Ovary (tissue), 9 donors: ENCODE data around the gene TMEM38B. TPM values are rescaled to one million over a fixed set of nuclear protein-coding genes. Genes with fewer than 3 reads are reported as not detected.

Experiments used
- DNase-seq, 5 donors: peaks; one replicate each; pipeline ENCODE4 v3.0.0-alpha.2; 2019 to 2020
- H3K27ac ChIP-seq, 2 donors: fragments of 200-600 bp; one replicate each; pipeline versions ENCODE4 v1.5.1 to v1.8.0; 2019 to 2022
- H3K27me3 ChIP-seq: fragments of 200-600 bp; one replicate; pipeline ENCODE4 v1.8.0; 2022
- H3K36me3 ChIP-seq: fragments of 200-600 bp; sonication (generic); one replicate; pipeline ENCODE4 v1.5.1; 2019
- H3K4me1 ChIP-seq: one replicate; pipeline ENCODE4 v1.8.1; 2013; ENCODE audit warnings: mild to moderate bottlenecking, moderate library complexity; ENCODE audit not compliant: insufficient read depth
- H3K4me3 ChIP-seq: fragments of 200-600 bp; sonication (generic); one replicate; pipeline ENCODE4 v1.5.1; 2017
- H3K9me3 ChIP-seq, 2 donors: fragments of 200-600 bp in 1 of 2; sonication (generic) in 1 of 2; one replicate each; pipeline versions ENCODE4 v1.5.1 to v1.8.1; 2013 to 2019; ENCODE audit warnings: mild to moderate bottlenecking in 1 of 2, moderate library complexity in 1 of 2
- EP300 ChIP-seq: sonication (generic); formaldehyde crosslinking; IDR thresholded peaks from one replicate; pipeline ENCODE4 v1.6.1; 2017; ENCODE audit warnings: antibody characterized with exemption
- POLR2A ChIP-seq: fragments of 450-650 bp; IDR thresholded peaks from one replicate; pipeline ENCODE4 v1.6.1; 2017; ENCODE audit warnings: antibody characterized with exemption, mild to moderate bottlenecking, moderate library complexity
- WGBS, 3 donors: extraction: QIAGEN DNeasy Blood & Tissue Kit in 1 of 3; methylation state at CpG; one replicate each; pipeline versions ENCODE4 v1.1.5 to v1.1.7; 2013 to 2017; 5-methylcytosine and 5-hydroxymethylcytosine counted together
- intact Hi-C, 4 donors: fragments of 100-400 bp; cut with DNase I; formaldehyde crosslinking; loops; one replicate each; pipeline versions ENCODE4 v1.11.0 to v1.15.1; 2022 to 2023
- polyA plus RNA-seq, 2 donors: library from polyadenylated mRNA; stranded (reverse); fragments of 200-250 nt in 1 of 2; fragments of 350-450 nt in 1 of 2; fragmentation: Illumina TruSeq in 1 of 2; extraction: RNeasy Lipid Tissue Mini Kit (QIAGEN cat#74804) in 1 of 2; gene quantifications; one replicate each; pipeline ENCODE4 v1.2.3, GENCODE V29; 2013 to 2014
- total RNA-seq, 7 donors: library from RNA; depleted of rRNA in 2 of 7; stranded (reverse); fragments of >200 nt in 2 of 7; fragmentation: NEBNext Ultra II Directional in 3 of 7; extraction: Animal tissue kit (Norgen Biotek cat#: 25700) in 3 of 7; gene quantifications; one replicate each; pipeline versions ENCODE4 v1.1.0 to v1.2.4, GENCODE V29; 2016 to 2023
- TF ChIP-seq, protein P1 (sequence below), 3 donors: fragments of 450-650 bp in 2 of 3; fragments of 200-600 bp in 1 of 3; IDR thresholded peaks; one replicate each; pipeline versions ENCODE4 v1.5.1 to v1.8.0; 2016 to 2022; ENCODE audit warnings: antibody characterized with exemption in 3 of 3, mild to moderate bottlenecking in 1 of 3
- donor health status: DM: no; HTN: no; CAD: no; lungs with moderate emphysema.
- donor health status: DM: no; HTN: no; CAD: no.
- donor health status: Bipolar disorder and iron deficiency.
- donor health status: DM: yes; HTN: yes; CAD: no.
- donor health status: DM: no; HTN: no; CAD: no.
- donor health status: DM: yes; HTN: yes; CAD: no.

Gene TMEM38B
- total and polyA plus RNA-seq, 9 donors: 10.1 to 28.5 (median 14.4) TPM

DNA sequence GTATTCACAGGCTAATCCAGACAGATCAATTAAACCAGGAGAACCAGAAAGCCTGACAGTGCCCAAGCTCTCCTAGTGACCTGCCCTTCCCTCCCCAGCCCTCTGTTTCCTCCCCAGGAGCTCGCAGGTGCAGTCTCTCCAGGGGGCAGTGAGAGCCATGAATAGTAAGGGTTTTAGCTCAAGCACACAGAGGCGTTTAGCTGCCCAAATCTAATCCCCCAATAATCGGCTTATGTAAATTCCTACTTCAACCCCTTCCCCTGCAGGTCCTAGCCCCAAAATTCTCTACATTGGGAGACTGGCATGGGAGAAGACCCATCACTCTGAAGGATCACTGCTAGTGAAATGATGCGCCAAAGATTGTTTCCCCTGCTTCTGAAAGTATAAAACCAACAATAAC, 42.5 kb upstream of the TMEM38B start:
- H3K4me1 ChIP-seq: peaks cover 4% of the 10 kb centered on the region
- H3K9me3 ChIP-seq: no peaks in the 10 kb centered on the region
- no peak for DNase-seq
- H3K4me3 ChIP-seq: no peak overlapping the region
- H3K27ac ChIP-seq: no peak overlapping the region
- H3K27me3 ChIP-seq: no peaks in the 10 kb centered on the region
- WGBS, 3 donors: 77 to 82% (median 78%) methylated on average over 4 of the region's 4 CpGs
- no peaks in the 10 kb centered on the region for H3K36me3 ChIP-seq
- TF ChIP-seq, protein P1, sequence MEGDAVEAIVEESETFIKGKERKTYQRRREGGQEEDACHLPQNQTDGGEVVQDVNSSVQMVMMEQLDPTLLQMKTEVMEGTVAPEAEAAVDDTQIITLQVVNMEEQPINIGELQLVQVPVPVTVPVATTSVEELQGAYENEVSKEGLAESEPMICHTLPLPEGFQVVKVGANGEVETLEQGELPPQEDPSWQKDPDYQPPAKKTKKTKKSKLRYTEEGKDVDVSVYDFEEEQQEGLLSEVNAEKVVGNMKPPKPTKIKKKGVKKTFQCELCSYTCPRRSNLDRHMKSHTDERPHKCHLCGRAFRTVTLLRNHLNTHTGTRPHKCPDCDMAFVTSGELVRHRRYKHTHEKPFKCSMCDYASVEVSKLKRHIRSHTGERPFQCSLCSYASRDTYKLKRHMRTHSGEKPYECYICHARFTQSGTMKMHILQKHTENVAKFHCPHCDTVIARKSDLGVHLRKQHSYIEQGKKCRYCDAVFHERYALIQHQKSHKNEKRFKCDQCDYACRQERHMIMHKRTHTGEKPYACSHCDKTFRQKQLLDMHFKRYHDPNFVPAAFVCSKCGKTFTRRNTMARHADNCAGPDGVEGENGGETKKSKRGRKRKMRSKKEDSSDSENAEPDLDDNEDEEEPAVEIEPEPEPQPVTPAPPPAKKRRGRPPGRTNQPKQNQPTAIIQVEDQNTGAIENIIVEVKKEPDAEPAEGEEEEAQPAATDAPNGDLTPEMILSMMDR (IDR thresholded peaks at IDR 0.05): no peak
- no peak for TF ChIP-seq EP300
- TF ChIP-seq POLR2A: no peak
- intact Hi-C loops: no loop called here

DNA sequence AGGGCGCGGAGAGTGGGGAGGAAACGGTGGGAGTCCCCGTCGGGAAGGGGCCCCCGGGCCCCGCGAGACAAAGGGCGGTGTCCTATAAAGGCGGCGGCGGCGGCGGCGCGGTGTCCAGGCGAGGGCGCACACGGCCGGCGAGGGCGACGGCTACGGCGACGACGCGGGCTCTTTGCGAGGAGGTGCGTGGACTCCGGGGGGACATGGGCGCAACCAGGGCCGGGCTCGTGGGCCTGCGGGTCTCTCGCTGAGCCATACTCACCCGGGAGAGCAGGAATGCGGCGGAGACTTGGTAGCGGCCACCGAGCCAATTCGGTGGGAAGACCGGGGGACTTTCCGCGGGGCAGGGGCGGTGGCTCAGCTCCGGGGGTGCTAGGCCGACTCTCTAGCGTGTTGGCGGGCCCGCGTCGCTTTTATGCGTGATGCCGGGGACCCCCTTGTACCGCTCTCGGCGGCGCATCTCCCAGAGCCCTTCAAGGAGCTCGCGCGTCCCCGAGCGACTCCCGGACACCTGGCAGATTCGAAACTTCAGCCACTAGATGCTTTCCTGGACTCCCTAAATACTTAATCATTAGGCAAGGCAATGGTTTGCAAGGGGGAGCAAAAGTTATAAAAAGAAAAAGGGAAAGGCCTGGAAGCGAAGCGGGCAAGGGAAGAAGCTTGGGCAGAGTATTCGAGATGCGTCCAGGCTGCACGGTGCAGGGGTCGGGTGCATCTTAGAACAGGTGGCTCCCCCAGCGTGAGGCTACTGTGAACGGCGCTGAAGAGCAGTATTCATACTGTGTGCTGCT, 38.0 kb upstream of the TMEM38B start:
- peak in 4 of 5 donors; percentile 18 to 44 (median 28) for DNase-seq
- whole genome bisulfite sequencing, 3 donors: 1 to 2% (median 2%) methylated on average over 64 to 75 of the region's 75 CpGs
- intact Hi-C loops: no loop called here
- TF ChIP-seq EP300 (no peak), POLR2A (no peak)
- TF ChIP-seq, protein P1 (IDR thresholded peaks at IDR 0.05): no peak
- Histone ChIP-seq H3K9me3 (no peaks in the 10 kb centered on the region), H3K4me1 (no peaks in the 10 kb centered on the region), H3K27me3 (no peaks in the 10 kb centered on the region), H3K36me3 (no peaks in the 10 kb centered on the region), H3K27ac (no peak overlapping the region), H3K4me3 (peak overlapping the region; percentile 24)

DNA sequence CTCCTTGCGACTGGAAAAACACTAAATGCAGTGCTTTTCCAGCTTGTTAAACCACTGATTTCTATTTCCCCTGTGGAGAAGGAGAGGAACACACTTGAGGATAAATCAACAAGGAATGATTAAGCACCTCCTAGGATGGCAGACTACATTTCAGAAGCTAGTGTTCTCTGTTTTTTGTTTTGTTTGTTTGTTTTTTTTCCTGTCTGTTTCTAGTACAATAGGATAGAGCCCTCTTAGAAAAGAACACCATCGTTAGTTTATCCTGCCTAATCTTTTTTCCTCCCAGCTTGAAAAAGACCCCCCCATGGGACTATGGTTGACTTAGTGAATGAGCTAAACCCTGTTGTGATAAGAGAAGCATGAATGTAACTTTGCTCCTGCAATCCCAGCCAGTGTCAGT, 36.0 kb upstream of the TMEM38B start:
- no peak overlapping the region for H3K27ac ChIP-seq
- no peaks in the 10 kb centered on the region for H3K4me1 ChIP-seq
- H3K27me3 ChIP-seq: no peaks in the 10 kb centered on the region
- TF ChIP-seq, protein P1 (IDR thresholded peaks at IDR 0.05): no peak
- no peak for TF ChIP-seq EP300
- no peak for TF ChIP-seq POLR2A
- H3K4me3 ChIP-seq: no peak overlapping the region
- no peak for DNase-seq
- H3K36me3 ChIP-seq: no peaks in the 10 kb centered on the region
- no peaks in the 10 kb centered on the region for H3K9me3 ChIP-seq
- 79 to 80% (median 79%) methylated on average over 2 of the region's 2 CpGs for WGBS, 3 donors
- intact Hi-C loops: no loop called here

DNA sequence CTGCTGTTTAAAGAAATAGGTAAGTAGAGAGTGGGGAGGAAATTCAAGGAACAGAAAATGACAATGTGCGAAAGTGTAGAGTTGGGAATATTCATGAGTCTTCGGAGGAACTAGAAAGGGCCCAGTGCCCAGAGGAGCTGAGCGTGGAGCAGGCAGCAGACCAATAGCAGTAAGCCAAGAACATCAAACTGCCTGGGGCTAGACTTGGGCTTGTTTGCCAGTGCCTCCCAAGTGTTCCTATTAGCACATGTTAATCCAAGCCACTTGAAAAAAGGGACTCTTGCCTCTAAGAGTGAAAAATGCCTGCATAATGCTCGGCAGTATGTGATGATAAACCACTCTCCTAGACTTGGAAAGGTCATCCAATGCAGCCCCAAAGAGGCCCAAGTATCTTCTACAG, 33.3 kb upstream of the TMEM38B start:
- no peak overlapping the region for H3K4me3 ChIP-seq
- intact Hi-C loops: no loop called here
- no peaks in the 10 kb centered on the region for H3K9me3 ChIP-seq
- no peak for DNase-seq
- H3K36me3 ChIP-seq: no peaks in the 10 kb centered on the region
- 84 to 90% (median 85%) methylated on average over 4 of the region's 4 CpGs for WGBS, 3 donors
- H3K27me3 ChIP-seq: no peaks in the 10 kb centered on the region
- no peak for TF ChIP-seq EP300
- TF ChIP-seq, protein P1 (IDR thresholded peaks at IDR 0.05): no peak
- TF ChIP-seq POLR2A: no peak
- H3K4me1 ChIP-seq: no peaks in the 10 kb centered on the region
- H3K27ac ChIP-seq: no peak overlapping the region
